GM23338 (cell line): ENCODE measurements around the gene ZNF446. TPM values are rescaled to one million over a fixed set of nuclear protein-coding genes. Genes with fewer than 3 reads are reported as not detected.

Experiments used
- ATAC-seq: fragments of 200-7000 bp; cut with Tn5 transposase; 3 replicates; pipeline ENCODE4 v1.9.1; 2020
- DNase-seq: peaks from one replicate; pipeline ENCODE4 v3.0.0-alpha.2; 2015; ENCODE audit warnings: low spot score
- H2AFZ ChIP-seq: fragments of 200-600 bp; sonication (generic); 2 replicates; pipeline ENCODE4 v1.8.0; 2016; ENCODE audit warnings: antibody characterized with exemption, mild to moderate bottlenecking, moderate library complexity
- H3F3A ChIP-seq: fragments of 200-600 bp; sonication (generic); replicated peaks from 2 replicates; pipeline ENCODE4 v1.8.0; 2017; ENCODE audit warnings: antibody characterized with exemption, mixed run types, low read depth
- H3K27ac ChIP-seq: fragments of 200-600 bp; sonication (generic); 2 replicates; pipeline ENCODE4 v1.6.1; 2016; ENCODE audit warnings: low read depth
- H3K27me3 ChIP-seq: fragments of 200-600 bp; sonication (generic); 2 replicates; pipeline ENCODE4 v1.8.0; 2016; ENCODE audit warnings: mild to moderate bottlenecking, mixed run types, moderate library complexity; ENCODE audit not compliant: insufficient read depth
- H3K36me3 ChIP-seq: fragments of 200-600 bp; sonication (generic); 2 replicates; pipeline ENCODE4 v1.8.0; 2016; ENCODE audit warnings: mild to moderate bottlenecking; ENCODE audit not compliant: insufficient read depth
- H3K4me1 ChIP-seq: fragments of 200-600 bp; sonication (generic); 2 replicates; pipeline ENCODE4 v1.8.0; 2016; ENCODE audit warnings: mild to moderate bottlenecking, moderate library complexity; ENCODE audit not compliant: insufficient read depth
- H3K4me2 ChIP-seq: fragments of 200-600 bp; sonication (generic); 2 replicates; pipeline ENCODE4 v1.7.1; 2017; ENCODE audit warnings: mixed run types
- H3K4me3 ChIP-seq: fragments of 200-600 bp; sonication (generic); 2 replicates; pipeline ENCODE4 v1.6.1; 2016; ENCODE audit warnings: mixed run types
- H3K79me2 ChIP-seq: fragments of 200-600 bp; sonication (generic); replicated peaks from 2 replicates; pipeline ENCODE4 v1.8.0; 2017; ENCODE audit warnings: mild to moderate bottlenecking; ENCODE audit not compliant: insufficient read depth
- H3K9me2 ChIP-seq: fragments of 200-600 bp; sonication (generic); 2 replicates; pipeline ENCODE4 v1.8.0; 2017; ENCODE audit not compliant: insufficient read depth
- H4K20me1 ChIP-seq: fragments of 200-600 bp; sonication (generic); replicated peaks from 2 replicates; pipeline ENCODE4 v1.8.0; 2017; ENCODE audit warnings: mild to moderate bottlenecking; ENCODE audit not compliant: insufficient read depth
- H3K27ac Mint-ChIP-seq: 2 replicates; pipeline ENCODE4 v1.8.0; 2020; ENCODE audit warnings: inconsistent platforms, mild to moderate bottlenecking, moderate library complexity, mixed read lengths
- H3K27me3 Mint-ChIP-seq: 3 replicates; pipeline ENCODE4 v1.8.0; 2022; ENCODE audit warnings: low read depth, mild to moderate bottlenecking, moderate library complexity, mixed read lengths, inconsistent platforms; ENCODE audit not compliant: insufficient read depth, poor library complexity
- H3K36me3 Mint-ChIP-seq: 3 replicates; pipeline ENCODE4 v1.8.0; 2021; ENCODE audit warnings: low read depth, mild to moderate bottlenecking, inconsistent platforms, moderate library complexity, mixed read lengths
- H3K4me1 Mint-ChIP-seq: 3 replicates; pipeline ENCODE4 v1.8.0; 2020; ENCODE audit warnings: mild to moderate bottlenecking, inconsistent platforms, mixed read lengths
- H3K4me3 Mint-ChIP-seq: 3 replicates; pipeline ENCODE4 v1.8.0; 2021; ENCODE audit warnings: moderate library complexity, mild to moderate bottlenecking, inconsistent platforms, mixed read lengths
- H3K9me3 Mint-ChIP-seq: 3 replicates; pipeline ENCODE4 v1.8.0; 2020; ENCODE audit warnings: moderate library complexity, mild to moderate bottlenecking, inconsistent platforms, mixed read lengths
- CTCF ChIP-seq, 2 experiments: fragments of 200-600 bp in 1 of 2; sonication (generic) in 1 of 2; conservative IDR thresholded peaks; 2 replicates each; pipeline versions ENCODE4 v1.5.1 to v1.6.1; 2016 to 2017; ENCODE audit warnings: antibody characterized with exemption in 2 of 2, low read depth in 2 of 2, mild to moderate bottlenecking in 2 of 2, moderate library complexity in 1 of 2
- EZH2 ChIP-seq: fragments of 200-600 bp; sonication (generic); IDR thresholded peaks from one replicate; pipeline ENCODE4 v1.8.0; 2017; ENCODE audit warnings: antibody characterized with exemption, mild to moderate bottlenecking, low read depth; ENCODE audit not compliant: unreplicated experiment
- EZH2phosphoT487 ChIP-seq: fragments of 200-600 bp; sonication (generic); IDR thresholded peaks from one replicate; pipeline ENCODE4 v1.8.1; 2018; ENCODE audit warnings: antibody characterized with exemption; ENCODE audit not compliant: unreplicated experiment
- NANOG ChIP-seq: IDR thresholded peaks from 2 replicates; pipeline ENCODE4 v1.6.1; 2016; ENCODE audit warnings: antibody characterized with exemption, borderline replicate concordance
- POLR2AphosphoS5 ChIP-seq: IDR thresholded peaks from 2 replicates; pipeline ENCODE4 v1.6.1; 2016; ENCODE audit warnings: antibody characterized with exemption, low read depth
- REST ChIP-seq: IDR thresholded peaks from one replicate; pipeline ENCODE4 v1.6.1; 2018; ENCODE audit warnings: antibody characterized with exemption; ENCODE audit not compliant: unreplicated experiment
- polyA plus RNA-seq: library from polyadenylated mRNA; unstranded; fragments of >200 nt; fragmentation: Nextera tagmentation; extraction: Ambion mirVana; gene quantifications from 2 replicates; pipeline ENCODE4 v1.2.1, GENCODE V29; 2016
- total RNA-seq: library from RNA; depleted of rRNA; stranded (reverse); fragments of >200 nt; shearing (Covaris generic); gene quantifications from 2 replicates; pipeline ENCODE4 v1.2.3, GENCODE V29; 2014

The ZNF446 gene
- total and polyA plus RNA-seq, 2 experiments from 2014 or later = 2.1 to 5.6 TPM

GRCh38 chr19:58455306-58455705 is 20.8 kb upstream of the ZNF446 start:
- Histone ChIP-seq H3F3A (0 out of 2 replicates have a peak, but pooled peaks cover 3% of the 10 kb centered on the region), H4K20me1 (no peaks in the 10 kb centered on the region), H3K4me1 (no peaks in the 10 kb centered on the region; the same call in 1 of the 2 replicates), H3K27ac (no peak overlapping the region), H2AFZ (no peak overlapping the region), H3K79me2 (no peaks in the 10 kb centered on the region), H3K9me2 (peaks cover 4% of the 10 kb centered on the region; the same call in 1 of the 2 replicates), H3K36me3 (no peaks in the 10 kb centered on the region), H3K4me3 (no peak overlapping the region), H3K27me3 (peaks cover 12% of the 10 kb centered on the region), H3K4me2 (no peak overlapping the region)
- peaks cover 9% of the 10 kb centered on the region; the same call in 2 of the 3 replicates for H3K9me3 Mint-ChIP-seq
- no peak overlapping the region for H3K27ac Mint-ChIP-seq
- peaks cover 3% of the 10 kb centered on the region; the same call in 1 of the 3 replicates for H3K36me3 Mint-ChIP-seq
- no peak for TF ChIP-seq REST
- no peak for DNase-seq
- peaks cover 24% of the 10 kb centered on the region for H3K27me3 Mint-ChIP-seq
- H3K4me3 Mint-ChIP-seq = no peak overlapping the region
- H3K4me1 Mint-ChIP-seq = peaks cover 5% of the 10 kb centered on the region; the same call in 2 of the 3 replicates
- no peak for ATAC-seq

DNA sequence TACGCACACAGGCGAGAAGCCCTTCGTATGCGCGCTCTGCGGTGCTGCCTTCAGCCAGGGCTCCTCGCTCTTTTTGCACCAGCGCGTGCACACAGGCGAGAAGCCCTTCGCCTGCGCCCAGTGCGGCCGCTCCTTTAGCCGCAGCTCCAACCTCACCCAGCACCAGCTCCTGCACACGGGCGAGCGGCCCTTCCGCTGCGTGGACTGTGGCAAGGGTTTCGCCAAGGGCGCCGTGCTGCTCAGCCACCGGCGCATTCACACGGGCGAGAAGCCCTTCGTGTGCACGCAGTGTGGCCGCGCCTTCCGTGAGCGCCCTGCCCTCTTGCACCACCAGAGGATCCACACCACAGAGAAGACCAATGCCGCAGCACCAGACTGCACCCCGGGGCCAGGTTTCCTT is 20.0 kb upstream of the ZNF446 start:
- H3K79me2 ChIP-seq = no peaks in the 10 kb centered on the region
- peaks cover 2% of the 10 kb centered on the region; the same call in 1 of the 3 replicates for H3K9me3 Mint-ChIP-seq
- H3K27ac ChIP-seq = no peak overlapping the region
- peaks cover 4% of the 10 kb centered on the region; the same call in 1 of the 2 replicates for H3K9me2 ChIP-seq
- H3K36me3 Mint-ChIP-seq = no peaks in the 10 kb centered on the region; the same call in 2 of the 3 replicates
- no peak overlapping the region for H3K4me3 ChIP-seq
- no peaks in the 10 kb centered on the region for H4K20me1 ChIP-seq
- H3K4me3 Mint-ChIP-seq = no peak overlapping the region
- H3K27me3 Mint-ChIP-seq = peaks cover 16% of the 10 kb centered on the region
- no peak for DNase-seq
- no peak overlapping the region for H3K4me2 ChIP-seq
- H3K4me1 ChIP-seq = no peaks in the 10 kb centered on the region; the same call in 1 of the 2 replicates
- H3K27ac Mint-ChIP-seq = no peak overlapping the region
- TF ChIP-seq EZH2phosphoT487 (no peak), CTCF (conservative IDR thresholded peaks at IDR 0.05; ENCODE audit: low read depth in 2 of 2) (no peak)
- ATAC-seq = no peak
- H2AFZ ChIP-seq = no peak overlapping the region
- H3K36me3 ChIP-seq = no peaks in the 10 kb centered on the region
- peaks cover 4% of the 10 kb centered on the region; the same call in 1 of the 2 replicates for H3K27me3 ChIP-seq
- peaks cover 3% of the 10 kb centered on the region; the same call in 2 of the 3 replicates for H3K4me1 Mint-ChIP-seq
- H3F3A ChIP-seq = no peaks in the 10 kb centered on the region

DNA sequence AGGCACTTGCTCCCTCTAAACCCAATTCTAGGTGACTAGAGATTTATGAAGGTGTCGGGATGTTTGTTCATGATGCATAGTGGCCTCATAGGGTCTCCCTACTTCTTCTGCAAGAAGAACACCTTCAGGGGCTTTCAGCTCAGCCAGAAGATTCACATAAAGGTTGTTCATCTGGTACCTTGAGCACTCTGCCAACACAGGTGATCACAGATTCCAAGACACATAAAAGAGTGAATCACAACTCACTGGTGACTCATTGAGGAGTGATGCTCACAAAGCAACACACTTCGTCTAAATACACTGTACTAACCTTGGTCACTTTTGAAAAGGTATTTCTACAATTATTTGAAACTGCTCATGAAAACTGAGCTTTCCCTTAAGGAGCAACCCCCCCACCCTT is 16.1 kb upstream of the ZNF446 start:
- ATAC-seq (no peak), DNase-seq (no peak)
- H3K36me3 Mint-ChIP-seq = no peaks in the 10 kb centered on the region; the same call in 2 of the 3 replicates
- Histone ChIP-seq H3K79me2 (no peaks in the 10 kb centered on the region), H3K4me1 (no peaks in the 10 kb centered on the region), H3K27ac (no peak overlapping the region), H3K9me2 (peaks cover 4% of the 10 kb centered on the region; the same call in 1 of the 2 replicates), H3F3A (no peaks in the 10 kb centered on the region), H3K36me3 (no peaks in the 10 kb centered on the region), H3K4me3 (no peak overlapping the region), H2AFZ (no peak overlapping the region), H4K20me1 (no peaks in the 10 kb centered on the region), H3K4me2 (no peak overlapping the region), H3K27me3 (no peaks in the 10 kb centered on the region)
- H3K9me3 Mint-ChIP-seq = no peaks in the 10 kb centered on the region
- no peak overlapping the region for H3K27ac Mint-ChIP-seq
- H3K4me1 Mint-ChIP-seq = peaks cover 3% of the 10 kb centered on the region; the same call in 2 of the 3 replicates
- peaks cover 5% of the 10 kb centered on the region for H3K27me3 Mint-ChIP-seq
- no peak overlapping the region for H3K4me3 Mint-ChIP-seq
- TF ChIP-seq REST = no peak
- no peak for TF ChIP-seq NANOG
- no peak for TF ChIP-seq CTCF (conservative IDR thresholded peaks at IDR 0.05; ENCODE audit: low read depth in 2 of 2)
- no peak for TF ChIP-seq EZH2phosphoT487
- TF ChIP-seq EZH2 = no peak
- TF ChIP-seq POLR2AphosphoS5 = no peak
